GM12878 (cell line): ENCODE data around the gene ZNF860. TPM values are rescaled to one million over a fixed set of nuclear protein-coding genes. Genes with fewer than 3 reads are reported as not detected.

Source experiments
- ATAC-seq: fragments of 200-7000 bp; cut with Tn5 transposase; 3 replicates; pipeline ENCODE4 v1.9.1; 2020; ENCODE audit warnings: mild to moderate bottlenecking, moderate library complexity
- BruUV-seq: library from RNA; stranded (reverse); fragments of 400-500 nt; replicated peaks from 2 replicates; lab custom pipeline; 2021; lab: Mats Ljungman, UMichigan
- CTCF ChIA-PET: fragments of 300-600 bp; sonication (Branson Sonifier 250); formaldehyde crosslinking; extraction: SDS; loops from one replicate; lab custom pipeline; 2021; ENCODE audit warnings: inconsistent platforms; lab: Yijun Ruan, JAX
- POLR2A ChIA-PET: fragments of 350-600 bp; formaldehyde crosslinking; extraction: SDS; loops from one replicate; lab custom pipeline; 2021; ENCODE audit warnings: inconsistent platforms; lab: Charles Lee
- RAD21 ChIA-PET: fragments of 300-600 bp; sonication (Branson Sonifier 250); formaldehyde crosslinking; loops from one replicate; lab custom pipeline; 2023; ENCODE audit warnings: antibody characterized with exemption; ENCODE audit not compliant: unreplicated experiment; lab: Charles Lee
- SMC1A ChIA-PET: fragments of 300-600 bp; sonication (Branson Sonifier 250); formaldehyde crosslinking; loops from one replicate; lab custom pipeline; 2023; ENCODE audit not compliant: unreplicated experiment, uncharacterized antibody; lab: Charles Lee
- DNase-seq: peaks from one replicate; pipeline ENCODE4 v3.0.0-alpha.2; 2011; ENCODE audit warnings: low read depth, low spot score
- FAIRE-seq: peaks from 3 replicates; lab custom pipeline; 2011; peaks lifted over from hg19 to GRCh38; lab: Jason Lieb, UNC
- H2AFZ ChIP-seq: 2 replicates; pipeline ENCODE4 v1.6.0; 2011; ENCODE audit warnings: low read depth, low read length, control low read depth; ENCODE audit not compliant: control insufficient read depth
- H3K27ac ChIP-seq: 2 replicates; pipeline ENCODE4 v1.5.1; 2011; ENCODE audit warnings: control low read depth; ENCODE audit not compliant: control insufficient read depth, insufficient read depth
- H3K27me3 ChIP-seq, 2 experiments: replicated peaks in 1 of 2; 2 replicates each; pipeline versions ENCODE4 v1.6.0 to v1.6.1; 2011; ENCODE audit warnings: low read length in 1 of 2; ENCODE audit not compliant: control insufficient read depth in 2 of 2, insufficient read depth in 2 of 2
- H3K36me3 ChIP-seq, 2 experiments: 2 replicates each; pipeline ENCODE4 v1.5.1; 2011; ENCODE audit warnings: low read length in 1 of 2; ENCODE audit not compliant: control insufficient read depth in 2 of 2, insufficient read depth in 2 of 2
- H3K4me1 ChIP-seq: 2 replicates; pipeline ENCODE4 v1.6.1; 2011; ENCODE audit warnings: mild to moderate bottlenecking, low read length, moderate library complexity, mixed read lengths; ENCODE audit not compliant: control insufficient read depth, insufficient read depth
- H3K4me2 ChIP-seq: 2 replicates; pipeline ENCODE4 v1.6.0; 2011; ENCODE audit warnings: control low read depth; ENCODE audit not compliant: control insufficient read depth, insufficient read depth
- H3K4me3 ChIP-seq: fragments of 200-600 bp; sonication (generic); 2 replicates; pipeline ENCODE4 v1.5.1; 2016
- H3K79me2 ChIP-seq: 2 replicates; pipeline ENCODE4 v1.6.0; 2011; ENCODE audit warnings: low read length; ENCODE audit not compliant: control insufficient read depth, insufficient read depth
- H3K9ac ChIP-seq: 2 replicates; pipeline ENCODE4 v1.8.0; 2011; ENCODE audit warnings: low read length, control low read depth, mixed read lengths; ENCODE audit not compliant: control insufficient read depth, insufficient read depth
- H3K9me3 ChIP-seq: replicated peaks from 3 replicates; pipeline ENCODE4 v1.5.1; 2011; ENCODE audit warnings: mild to moderate bottlenecking, low read length; ENCODE audit not compliant: control insufficient read depth, insufficient read depth
- H4K20me1 ChIP-seq: 2 replicates; pipeline ENCODE4 v1.6.0; 2011; ENCODE audit not compliant: control insufficient read depth, insufficient read depth
- CHD2 ChIP-seq: IDR thresholded peaks from 2 replicates; pipeline ENCODE4 v1.6.1; 2011; ENCODE audit warnings: low read depth, low read length, improper control_type of control experiment, borderline replicate concordance
- CUX1 ChIP-seq: IDR thresholded peaks from 2 replicates; pipeline ENCODE4 v1.6.1; 2012; ENCODE audit warnings: improper control_type of control experiment, low read depth, low read length; ENCODE audit not compliant: insufficient replicate concordance
- ELK1 ChIP-seq: IDR thresholded peaks from 2 replicates; pipeline ENCODE4 v1.6.1; 2012; ENCODE audit warnings: low read depth, low read length, improper control_type of control experiment
- GATAD2B ChIP-seq: fragments of 450-650 bp; conservative IDR thresholded peaks from 2 replicates; pipeline ENCODE4 v1.6.1; 2017; ENCODE audit warnings: low read depth, mild to moderate bottlenecking, moderate library complexity
- HDGF ChIP-seq: fragments of 450-650 bp; IDR thresholded peaks from 2 replicates; pipeline ENCODE4 v1.6.1; 2016; ENCODE audit warnings: antibody characterized with exemption
- MEF2B ChIP-seq: fragments of 450-650 bp; IDR thresholded peaks from 2 replicates; pipeline ENCODE4 v1.6.1; 2018; ENCODE audit warnings: mild to moderate bottlenecking, moderate library complexity; ENCODE audit not compliant: partially characterized antibody, poor library complexity, severe bottlenecking
- NFIC ChIP-seq: IDR thresholded peaks from 2 replicates; pipeline ENCODE4 v1.6.1; 2012; ENCODE audit warnings: low read depth, mild to moderate bottlenecking, inconsistent platforms, low read length, moderate library complexity
- NFYB ChIP-seq: IDR thresholded peaks from 2 replicates; pipeline ENCODE4 v1.6.1; 2011; ENCODE audit warnings: low read depth, mild to moderate bottlenecking, low read length, improper control_type of control experiment, moderate library complexity; ENCODE audit not compliant: insufficient read depth
- NR2C1 ChIP-seq: fragments of 450-650 bp; IDR thresholded peaks from 2 replicates; pipeline ENCODE4 v1.6.1; 2017; ENCODE audit warnings: antibody characterized with exemption, mild to moderate bottlenecking, moderate library complexity
- RELA ChIP-seq: fragments of 450-650 bp; IDR thresholded peaks from 2 replicates; pipeline ENCODE4 v1.8.0; 2014; ENCODE audit warnings: borderline replicate concordance; ENCODE audit not compliant: partially characterized antibody
- RELB ChIP-seq: fragments of 450-650 bp; IDR thresholded peaks from 2 replicates; pipeline ENCODE4 v1.6.1; 2017; ENCODE audit warnings: low read depth, mild to moderate bottlenecking, moderate library complexity
- SIN3A ChIP-seq: IDR thresholded peaks from 2 replicates; pipeline ENCODE4 v1.6.1; 2012; ENCODE audit warnings: low read depth, low read length, improper control_type of control experiment
- SMC3 ChIP-seq: IDR thresholded peaks from 2 replicates; pipeline ENCODE4 v1.6.1; 2011; ENCODE audit warnings: low read length, improper control_type of control experiment, borderline replicate concordance
- SREBF1 ChIP-seq: IDR thresholded peaks from 2 replicates; pipeline ENCODE4 v1.6.1; 2012; ENCODE audit warnings: mild to moderate bottlenecking, low read length
- SRF ChIP-seq, 2 experiments: IDR thresholded peaks; 2 replicates each; pipeline ENCODE4 v1.6.1; 2011; ENCODE audit warnings: low read depth in 2 of 2, low read length in 2 of 2, mild to moderate bottlenecking in 1 of 2, moderate library complexity in 1 of 2
- TBL1XR1 ChIP-seq: IDR thresholded peaks from 2 replicates; pipeline ENCODE4 v1.6.1; 2012; ENCODE audit warnings: low read depth, low read length, improper control_type of control experiment
- YY1 ChIP-seq: IDR thresholded peaks from 2 replicates; pipeline ENCODE4 v1.6.1; 2011; ENCODE audit warnings: low read depth, mild to moderate bottlenecking, low read length
- ZNF217 ChIP-seq: fragments of 450-650 bp; IDR thresholded peaks from 2 replicates; pipeline ENCODE4 v1.6.1; 2017; ENCODE audit warnings: antibody characterized with exemption, mild to moderate bottlenecking
- ZZZ3 ChIP-seq: IDR thresholded peaks from 2 replicates; pipeline ENCODE4 v1.6.1; 2011; ENCODE audit warnings: low read depth; ENCODE audit not compliant: control insufficient read depth, insufficient read length
- WGBS: methylation state at CpG from one replicate; pipeline ENCODE4 v1.1.6; 2016; ENCODE audit warnings: low lambda C conversion rate; ENCODE audit not compliant: insufficient replicate concordance, insufficient coverage; ENCODE audit errors: missing lambda C conversion rate; 5-methylcytosine and 5-hydroxymethylcytosine counted together
- in situ Hi-C: fragments of 300-500 bp; cut with MboI; formaldehyde crosslinking; loops from 9 replicates; pipeline ENCODE4 v1.14.3; 2018; ENCODE audit warnings: mixed read lengths
- intact Hi-C: fragments of 100-400 bp; cut with micrococcal nuclease; formaldehyde crosslinking; loops from one replicate; pipeline ENCODE4 v1.14.2; 2022; ENCODE audit not compliant: unreplicated experiment
- polyA plus RNA-seq, 11 experiments: library from polyadenylated mRNA; depleted of rRNA in 4 of 11; unstranded in 6 of 11; stranded (reverse) in 5 of 11; fragments of >200 nt; fragmentation: Nextera tagmentation in 4 of 11; fragmentation: Illumina TruSeq in 1 of 11; extraction: Ambion mirVana in 4 of 11; extraction: Trizol in 1 of 11; gene quantifications; 1 replicate in 1 of 11; 2 replicates in 10 of 11; pipeline versions ENCODE4 v1.2.1 to v1.2.3, GENCODE V29; 2011 to 2016; ENCODE audit warnings: inconsistent platforms in 2 of 11, missing spikeins in 2 of 11, low read depth in 1 of 11
- total RNA-seq, 4 experiments: library from RNA; depleted of rRNA in 3 of 4; stranded (reverse); fragments of >200 nt in 3 of 4; fragmentation: Illumina TruSeq in 1 of 4; extraction: Trizol in 1 of 4; gene quantifications; 2 replicates each; pipeline versions ENCODE4 v1.2.1 to v1.2.3, GENCODE V29; 2013 to 2021

The ZNF860 gene
- total and polyA plus RNA-seq, 10 of the 15 experiments (the other 5 are each of a cell fraction or from before 2014, with no cell fraction given) = not detected

GRCh38 chr3:31976302-31976701 is 5.2 kb upstream of the ZNF860 start:
- SMC1A ChIA-PET = no interaction called here
- TF ChIP-seq RELA (no peak), SMC3 (no peak), MEF2B (no peak), CHD2 (no peak), ZNF217 (no peak), NFIC (no peak), SREBF1 (no peak), ZZZ3 (no peak), YY1 (no peak), TBL1XR1 (no peak), NFYB (no peak), ELK1 (no peak), HDGF (no peak), GATAD2B (no peak), RELB (no peak), NR2C1 (no peak), SRF (IDR thresholded peaks at IDR 0.05; ENCODE audit: low read depth in 2 of 2, low read length in 2 of 2) (no peak), CUX1 (no peak), SIN3A (no peak)
- Histone ChIP-seq H3K4me1 (peaks cover 16% of the 10 kb centered on the region), H3K79me2 (no peaks in the 10 kb centered on the region), H3K27ac (no peak overlapping the region), H4K20me1 (no peaks in the 10 kb centered on the region), H3K27me3 (peaks cover 5 to 7% of the 10 kb centered on the region in 2 experiments), H2AFZ (no peak overlapping the region), H3K9ac (no peak overlapping the region), H3K4me3 (no peak overlapping the region), H3K36me3 (no peaks in the 10 kb centered on the region), H3K4me2 (no peak overlapping the region), H3K9me3 (no peaks in the 10 kb centered on the region; the same call in 2 of the 3 replicates)
- 15% methylated on average over 2 of the region's 2 CpGs for WGBS
- FAIRE-seq = no peak
- ATAC-seq = no peak
- POLR2A ChIA-PET = interaction anchor here (0.8 kb wide), 1 partner anchor 15 kb away, joined by 4 read pairs; no protein-coding TSS in a partner anchor
- no TSS peak for BruUV-seq
- in situ Hi-C loops = no loop called here
- no peak for DNase-seq
- CTCF ChIA-PET = no interaction called here
- RAD21 ChIA-PET = interaction anchor here (1.4 kb wide), 1 partner anchor 15 kb away, joined by 3 read pairs; no protein-coding TSS in a partner anchor
- intact Hi-C loops = no loop called here
